ES-I3 (cell line): ENCODE results near the gene CDH22.

Source experiments
- H3K36me3 ChIP-seq: 2 replicates; pipeline ENCODE4 v1.6.1; 2013; ENCODE audit warnings: mild to moderate bottlenecking, low read length, control low read depth, moderate library complexity; ENCODE audit not compliant: insufficient read depth
- H3K4me1 ChIP-seq: 2 replicates; pipeline ENCODE4 v1.6.1; 2013; ENCODE audit warnings: mild to moderate bottlenecking, control low read depth, low read length; ENCODE audit not compliant: insufficient read depth
- H3K9ac ChIP-seq: 2 replicates; pipeline ENCODE4 v1.6.1; 2013; ENCODE audit warnings: low read depth, mild to moderate bottlenecking, low read length, moderate library complexity
- H3K9me3 ChIP-seq: 2 replicates; pipeline ENCODE4 v1.6.1; 2013; ENCODE audit warnings: mild to moderate bottlenecking, low read length, moderate library complexity; ENCODE audit not compliant: control insufficient read depth, insufficient read depth

Gene CDH22

GRCh38 chr20:46267108-46268105, 40.9 kb downstream of the CDH22 start:
- H3K9ac ChIP-seq, result no peak overlapping the region
- H3K9me3 ChIP-seq, result no peaks in the 10 kb centered on the region
- no peaks in the 10 kb centered on the region for H3K4me1 ChIP-seq
- H3K36me3 ChIP-seq, result no peaks in the 10 kb centered on the region

GRCh38 chr20:46265539-46265938, 42.8 kb downstream of the CDH22 start:
- Histone ChIP-seq H3K9ac (no peak overlapping the region), H3K9me3 (no peaks in the 10 kb centered on the region), H3K4me1 (no peaks in the 10 kb centered on the region), H3K36me3 (no peaks in the 10 kb centered on the region)

GRCh38 chr20:46264391-46265266, 43.7 kb downstream of the CDH22 start:
- Histone ChIP-seq H3K4me1 (no peaks in the 10 kb centered on the region), H3K9me3 (no peaks in the 10 kb centered on the region), H3K9ac (no peak overlapping the region), H3K36me3 (no peaks in the 10 kb centered on the region)

GRCh38 chr20:46261456-46262253, 46.6 kb downstream of the CDH22 start:
- Histone ChIP-seq H3K9ac (no peak overlapping the region), H3K9me3 (no peaks in the 10 kb centered on the region), H3K4me1 (no peaks in the 10 kb centered on the region), H3K36me3 (no peaks in the 10 kb centered on the region)

- no peaks in the 10 kb centered on the region for H3K36me3 ChIP-seq
- H3K4me1 ChIP-seq, result no peaks in the 10 kb centered on the region
- no peaks in the 10 kb centered on the region for H3K9me3 ChIP-seq
- no peak overlapping the region for H3K9ac ChIP-seq
Measured at GRCh38 chr20:46260936-46261454, 47.3 kb downstream of the CDH22 start.

- Histone ChIP-seq H3K36me3 (no peaks in the 10 kb centered on the region), H3K9ac (no peak overlapping the region), H3K9me3 (no peaks in the 10 kb centered on the region), H3K4me1 (no peaks in the 10 kb centered on the region)
Measured at GRCh38 chr20:46260480-46260879, 47.8 kb downstream of the CDH22 start.

GRCh38 chr20:46259260-46259859, 48.9 kb downstream of the CDH22 start:
- Histone ChIP-seq H3K4me1 (no peaks in the 10 kb centered on the region), H3K9me3 (no peaks in the 10 kb centered on the region), H3K9ac (no peak overlapping the region), H3K36me3 (no peaks in the 10 kb centered on the region)

- Histone ChIP-seq H3K4me1 (no peaks in the 10 kb centered on the region), H3K9me3 (no peaks in the 10 kb centered on the region), H3K36me3 (no peaks in the 10 kb centered on the region), H3K9ac (no peak overlapping the region)
Measured at GRCh38 chr20:46257887-46258286, 50.4 kb downstream of the CDH22 start.

- H3K36me3 ChIP-seq, result no peaks in the 10 kb centered on the region
- no peaks in the 10 kb centered on the region for H3K4me1 ChIP-seq
- no peak overlapping the region for H3K9ac ChIP-seq
Measured at GRCh38 chr20:46256293-46256692, 52.0 kb downstream of the CDH22 start.

GRCh38 chr20:46255440-46256104, 52.7 kb downstream of the CDH22 start:
- Histone ChIP-seq H3K36me3 (no peaks in the 10 kb centered on the region), H3K9ac (no peak overlapping the region)

More at GRCh38 chr20:46256293-46256692, 52.0 kb downstream of the CDH22 start:
- no peaks in the 10 kb centered on the region for H3K9me3 ChIP-seq

GRCh38 chr20:46253391-46253790, 54.9 kb downstream of the CDH22 start:
- H3K9me3 ChIP-seq, result no peaks in the 10 kb centered on the region
- no peak overlapping the region for H3K9ac ChIP-seq
- no peaks in the 10 kb centered on the region for H3K36me3 ChIP-seq
- no peaks in the 10 kb centered on the region; the same call in 1 of the 2 replicates for H3K4me1 ChIP-seq

More at GRCh38 chr20:46255440-46256104, 52.7 kb downstream of the CDH22 start:
- Histone ChIP-seq H3K4me1 (no peaks in the 10 kb centered on the region), H3K9me3 (no peaks in the 10 kb centered on the region)

- Histone ChIP-seq H3K9me3 (no peaks in the 10 kb centered on the region), H3K36me3 (no peaks in the 10 kb centered on the region), H3K9ac (no peak overlapping the region), H3K4me1 (no peaks in the 10 kb centered on the region; the same call in 1 of the 2 replicates)
Measured at GRCh38 chr20:46252352-46253091, 55.8 kb downstream of the CDH22 start.
